Calu3 (cell line): ENCODE results near the gene P3H3. TPM values are rescaled to one million over a fixed set of nuclear protein-coding genes. Genes with fewer than 3 reads are reported as not detected.

Source experiments
- BruUV-seq: library from RNA; stranded (reverse); fragments of 400-500 nt; replicated peaks from 2 replicates; lab custom pipeline; 2021; lab: Mats Ljungman, UMichigan
- CTCF ChIA-PET: fragments of 300-600 bp; sonication (Branson Sonifier 250); formaldehyde crosslinking; loops from one replicate; lab custom pipeline; 2022; ENCODE audit warnings: antibody characterized with exemption; lab: Charles Lee
- DNase-seq: peaks from one replicate; pipeline ENCODE4 v3.0.0; 2022
- H3K27ac Mint-ChIP-seq: one replicate; pipeline ENCODE4 v1.8.0; 2022; ENCODE audit warnings: mixed read lengths; ENCODE audit not compliant: unreplicated experiment
- H3K27me3 Mint-ChIP-seq: one replicate; pipeline ENCODE4 v1.8.0; 2022; ENCODE audit warnings: mixed read lengths; ENCODE audit not compliant: unreplicated experiment
- H3K36me3 Mint-ChIP-seq: one replicate; pipeline ENCODE4 v1.8.0; 2022; ENCODE audit warnings: mild to moderate bottlenecking, moderate library complexity, mixed read lengths; ENCODE audit not compliant: insufficient read depth, unreplicated experiment
- H3K4me1 Mint-ChIP-seq: one replicate; pipeline ENCODE4 v1.8.0; 2022; ENCODE audit warnings: mild to moderate bottlenecking, low read depth, mixed read lengths; ENCODE audit not compliant: unreplicated experiment
- H3K4me3 Mint-ChIP-seq: one replicate; pipeline ENCODE4 v1.8.0; 2022; ENCODE audit warnings: mild to moderate bottlenecking, low read depth, moderate library complexity, mixed read lengths; ENCODE audit not compliant: unreplicated experiment
- H3K9me3 Mint-ChIP-seq: one replicate; pipeline ENCODE4 v1.8.0; 2022; ENCODE audit warnings: low read depth, mixed read lengths; ENCODE audit not compliant: unreplicated experiment
- CTCF ChIP-seq: fragments of 200-600 bp; IDR thresholded peaks from one replicate; pipeline ENCODE4 v1.8.0; 2022; ENCODE audit warnings: antibody characterized with exemption; ENCODE audit not compliant: unreplicated experiment
- intact Hi-C: fragments of 100-400 bp; cut with micrococcal nuclease; formaldehyde crosslinking; loops from one replicate; pipeline ENCODE4 v1.10.0; 2022; ENCODE audit not compliant: unreplicated experiment
- total RNA-seq: library from RNA; stranded (reverse); gene quantifications from 2 replicates; pipeline ENCODE4 v1.2.3, GENCODE V29; 2022

Gene P3H3
- total RNA-seq, 1 experiment from 2014 or later = 0.45 TPM

GRCh38 chr12:6843118-6843902 lies 15.1 kb downstream of the P3H3 start:
- no peaks in the 10 kb centered on the region for H3K4me1 Mint-ChIP-seq
- H3K4me3 Mint-ChIP-seq = no peak overlapping the region
- no peaks in the 10 kb centered on the region for H3K36me3 Mint-ChIP-seq
- no peak overlapping the region for H3K27ac Mint-ChIP-seq
- DNase-seq = peak; percentile 57
- peaks cover 40% of the 10 kb centered on the region for H3K27me3 Mint-ChIP-seq
- H3K9me3 Mint-ChIP-seq = no peaks in the 10 kb centered on the region
- CTCF ChIA-PET = interaction anchor here (0.8 kb wide), 1 partner anchor 12 kb away, joined by 3 read pairs; no protein-coding TSS in a partner anchor
- peak; percentile 37 for TF ChIP-seq CTCF
- no TSS peak for BruUV-seq
- intact Hi-C loops = no loop called here

- Mint-ChIP-seq H3K36me3 (peaks cover 12% of the 10 kb centered on the region), H3K27ac (no peak overlapping the region), H3K27me3 (peaks cover 19% of the 10 kb centered on the region), H3K4me3 (no peak overlapping the region), H3K4me1 (peaks cover 13% of the 10 kb centered on the region), H3K9me3 (no peaks in the 10 kb centered on the region)
- CTCF ChIA-PET = no interaction called here
- DNase-seq = no peak
- intact Hi-C loops = no loop called here
- BruUV-seq = no TSS peak
- no peak for TF ChIP-seq CTCF
These were observed 17.2 kb downstream of the P3H3 start for GRCh38 chr12:6845395-6845794.

GRCh38 chr12:6846316-6846869 lies 18.2 kb downstream of the P3H3 start:
- no peak for DNase-seq
- no peak for TF ChIP-seq CTCF
- Mint-ChIP-seq H3K4me1 (peaks cover 14% of the 10 kb centered on the region), H3K27ac (no peak overlapping the region), H3K36me3 (peaks cover 22% of the 10 kb centered on the region), H3K9me3 (no peaks in the 10 kb centered on the region), H3K4me3 (no peak overlapping the region), H3K27me3 (peaks cover 17% of the 10 kb centered on the region)
- intact Hi-C loops = no loop called here
- CTCF ChIA-PET = no interaction called here
- BruUV-seq = no TSS peak

- no peak for TF ChIP-seq CTCF
- Mint-ChIP-seq H3K9me3 (no peaks in the 10 kb centered on the region), H3K4me3 (no peak overlapping the region), H3K27ac (no peak overlapping the region), H3K27me3 (peaks cover 11% of the 10 kb centered on the region), H3K36me3 (peaks cover 35% of the 10 kb centered on the region), H3K4me1 (peaks cover 14% of the 10 kb centered on the region)
- CTCF ChIA-PET = no interaction called here
- DNase-seq = no peak
- no TSS peak for BruUV-seq
- intact Hi-C loops = no loop called here
These were observed 19.5 kb downstream of the P3H3 start for GRCh38 chr12:6847676-6848075.
